OCI-LY3 (cell line): ENCODE results near the gene ZCCHC24.

ENCODE experiments used
- H2AFZ ChIP-seq: fragments of 200-600, 300-600 bp; shearing (Covaris generic); 2 replicates; pipeline ENCODE4 v1.6.0; 2014; ENCODE audit warnings: antibody characterized with exemption, low read depth, low read length
- H3K27ac ChIP-seq: fragments of 200-600, 300-600 bp; sonication (generic); 2 replicates; pipeline ENCODE4 v1.5.1; 2014; ENCODE audit warnings: mild to moderate bottlenecking, low read length, moderate library complexity, mixed read lengths
- H3K27me3 ChIP-seq: fragments of 200-600, 300-600 bp; sonication (generic); 2 replicates; pipeline ENCODE4 v1.6.1; 2014; ENCODE audit warnings: low read depth, low read length, mixed read lengths
- H3K36me3 ChIP-seq: fragments of 200-600, 300-600 bp; sonication (generic); replicated peaks from 2 replicates; pipeline ENCODE3; 2014; ENCODE audit warnings: low read depth, low read length, mixed read lengths
- H3K4me1 ChIP-seq: fragments of 300-600, 200-600 bp; sonication (generic); 2 replicates; pipeline ENCODE4 v1.6.1; 2014; ENCODE audit warnings: low read length, mixed read lengths
- H3K4me2 ChIP-seq: fragments of 200-600, 300-600 bp; sonication (generic); 2 replicates; pipeline ENCODE4 v1.6.1; 2014; ENCODE audit warnings: low read length, mixed read lengths
- H3K4me3 ChIP-seq: fragments of 300-600, 200-600 bp; sonication (generic); 2 replicates; pipeline ENCODE4 v1.5.1; 2014; ENCODE audit warnings: antibody characterized with exemption, mild to moderate bottlenecking, low read length, moderate library complexity
- H3K79me2 ChIP-seq: fragments of 300-600, 200-600 bp; shearing (Covaris generic); 2 replicates; pipeline ENCODE4 v1.6.1; 2014; ENCODE audit warnings: mild to moderate bottlenecking, low read length, mixed read lengths
- H3K9ac ChIP-seq: fragments of 300-600, 200-600 bp; shearing (Covaris generic); 2 replicates; pipeline ENCODE4 v1.6.0; 2014; ENCODE audit warnings: mild to moderate bottlenecking, low read length, moderate library complexity
- H3K9me3 ChIP-seq: fragments of 200-600, 300-600 bp; shearing (Covaris generic); 2 replicates; pipeline ENCODE4 v1.6.1; 2014; ENCODE audit warnings: low read length, mixed read lengths; ENCODE audit not compliant: insufficient read depth
- H4K20me1 ChIP-seq: fragments of 200-600, 300-600 bp; sonication (generic); 2 replicates; pipeline ENCODE4 v1.6.1; 2016; ENCODE audit warnings: low read length, mixed read lengths; ENCODE audit not compliant: insufficient read depth
- EZH2phosphoT487 ChIP-seq: fragments of 200-600 bp; shearing (Covaris generic); IDR thresholded peaks from 2 replicates; pipeline ENCODE4 v1.6.1; 2018; ENCODE audit warnings: antibody characterized with exemption, mixed run types, low read depth
- TF ChIP-seq, protein P1 (sequence below): fragments of 200-600, 300-600 bp; sonication (generic); IDR thresholded peaks from 2 replicates; pipeline ENCODE4 v1.5.1; 2014; ENCODE audit warnings: antibody characterized with exemption, low read length, low read depth

Gene ZCCHC24

GRCh38 chr10:79476645-79477044, 31.2 kb upstream of the ZCCHC24 start:
- H3K4me1 ChIP-seq: no peaks in the 10 kb centered on the region
- H3K4me2 ChIP-seq: no peak overlapping the region
- TF ChIP-seq EZH2phosphoT487: no peak
- TF ChIP-seq, protein P1, sequence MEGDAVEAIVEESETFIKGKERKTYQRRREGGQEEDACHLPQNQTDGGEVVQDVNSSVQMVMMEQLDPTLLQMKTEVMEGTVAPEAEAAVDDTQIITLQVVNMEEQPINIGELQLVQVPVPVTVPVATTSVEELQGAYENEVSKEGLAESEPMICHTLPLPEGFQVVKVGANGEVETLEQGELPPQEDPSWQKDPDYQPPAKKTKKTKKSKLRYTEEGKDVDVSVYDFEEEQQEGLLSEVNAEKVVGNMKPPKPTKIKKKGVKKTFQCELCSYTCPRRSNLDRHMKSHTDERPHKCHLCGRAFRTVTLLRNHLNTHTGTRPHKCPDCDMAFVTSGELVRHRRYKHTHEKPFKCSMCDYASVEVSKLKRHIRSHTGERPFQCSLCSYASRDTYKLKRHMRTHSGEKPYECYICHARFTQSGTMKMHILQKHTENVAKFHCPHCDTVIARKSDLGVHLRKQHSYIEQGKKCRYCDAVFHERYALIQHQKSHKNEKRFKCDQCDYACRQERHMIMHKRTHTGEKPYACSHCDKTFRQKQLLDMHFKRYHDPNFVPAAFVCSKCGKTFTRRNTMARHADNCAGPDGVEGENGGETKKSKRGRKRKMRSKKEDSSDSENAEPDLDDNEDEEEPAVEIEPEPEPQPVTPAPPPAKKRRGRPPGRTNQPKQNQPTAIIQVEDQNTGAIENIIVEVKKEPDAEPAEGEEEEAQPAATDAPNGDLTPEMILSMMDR: no peak
- no peak overlapping the region for H2AFZ ChIP-seq
- H3K9me3 ChIP-seq: no peaks in the 10 kb centered on the region
- H3K36me3 ChIP-seq: no peaks in the 10 kb centered on the region
- H4K20me1 ChIP-seq: no peaks in the 10 kb centered on the region
- H3K27ac ChIP-seq: no peak overlapping the region
- H3K9ac ChIP-seq: no peak overlapping the region
- H3K27me3 ChIP-seq: peaks cover 7% of the 10 kb centered on the region; the same call in 1 of the 2 replicates
- no peaks in the 10 kb centered on the region for H3K79me2 ChIP-seq
- H3K4me3 ChIP-seq: no peak overlapping the region

GRCh38 chr10:79475877-79476276, 30.5 kb upstream of the ZCCHC24 start:
- no peak for TF ChIP-seq EZH2phosphoT487
- TF ChIP-seq, protein P1: no peak
- H4K20me1 ChIP-seq: no peaks in the 10 kb centered on the region
- no peak overlapping the region for H3K4me2 ChIP-seq
- peaks cover 7% of the 10 kb centered on the region; the same call in 1 of the 2 replicates for H3K27me3 ChIP-seq
- no peaks in the 10 kb centered on the region for H3K4me1 ChIP-seq
- no peaks in the 10 kb centered on the region for H3K79me2 ChIP-seq
- H3K4me3 ChIP-seq: no peak overlapping the region
- H2AFZ ChIP-seq: no peak overlapping the region
- no peaks in the 10 kb centered on the region for H3K9me3 ChIP-seq
- H3K36me3 ChIP-seq: no peaks in the 10 kb centered on the region
- H3K9ac ChIP-seq: no peak overlapping the region
- H3K27ac ChIP-seq: no peak overlapping the region

DNA sequence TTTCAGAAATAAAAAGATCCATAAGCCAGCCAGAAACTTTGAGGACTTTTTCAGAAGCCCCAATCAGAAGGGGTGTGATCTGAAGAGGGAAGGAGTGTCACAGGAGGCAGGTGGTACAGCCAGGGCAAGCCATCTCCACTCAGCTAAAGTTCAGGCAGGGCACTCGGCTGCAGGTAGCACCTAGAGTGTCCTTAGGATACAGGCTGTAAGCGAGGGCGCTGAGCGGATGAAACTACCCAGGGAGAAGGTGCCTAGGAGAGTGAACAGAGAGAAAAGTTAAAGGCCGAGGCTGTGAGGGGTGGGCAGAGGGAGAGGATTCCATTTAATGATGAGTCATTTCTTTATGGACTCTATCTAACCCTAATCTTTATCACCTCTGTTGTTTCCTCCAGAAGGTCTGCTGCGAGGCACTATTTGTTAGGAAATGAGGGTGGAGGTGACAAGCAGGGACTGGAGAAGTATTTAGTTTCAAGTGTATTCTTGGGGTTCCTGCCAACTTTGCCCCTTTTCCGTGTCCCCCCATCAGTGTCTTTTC, 29.8 kb upstream of the ZCCHC24 start:
- Histone ChIP-seq H3K9ac (no peak overlapping the region), H3K36me3 (no peaks in the 10 kb centered on the region), H3K4me3 (no peak overlapping the region), H3K27me3 (peaks cover 7% of the 10 kb centered on the region; the same call in 1 of the 2 replicates), H3K79me2 (no peaks in the 10 kb centered on the region), H3K4me1 (no peaks in the 10 kb centered on the region), H3K27ac (no peak overlapping the region), H2AFZ (no peak overlapping the region), H3K9me3 (no peaks in the 10 kb centered on the region), H4K20me1 (no peaks in the 10 kb centered on the region), H3K4me2 (no peak overlapping the region)
- TF ChIP-seq EZH2phosphoT487: no peak
- TF ChIP-seq, protein P1: no peak

DNA sequence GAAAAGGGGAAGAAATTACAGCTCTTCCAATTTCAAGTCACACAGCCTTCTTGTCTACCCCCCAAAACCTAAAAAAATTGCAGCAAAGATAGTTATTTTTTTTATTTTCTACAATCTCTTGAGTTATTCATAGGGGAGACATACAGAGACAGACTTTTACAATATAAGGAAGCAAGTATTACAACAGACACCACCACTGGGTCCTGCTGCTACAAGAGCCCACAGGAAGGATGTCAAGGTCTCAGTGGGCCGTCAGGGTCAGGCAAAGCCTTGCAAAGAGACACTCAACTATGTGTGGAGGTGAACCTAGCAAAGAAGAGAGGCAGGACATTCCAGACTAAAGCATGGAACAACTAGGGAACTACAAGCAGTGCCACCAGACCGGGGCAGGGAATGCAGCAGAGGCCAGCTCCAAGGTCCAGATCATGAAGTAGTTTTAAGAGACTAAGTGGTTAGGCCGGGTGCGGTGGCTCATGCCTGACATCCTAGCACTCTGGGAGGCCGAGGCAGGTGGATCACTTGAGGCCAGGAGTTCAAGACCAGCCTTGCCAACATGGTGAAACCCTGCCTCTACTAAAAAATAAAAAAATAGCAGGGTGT, 28.2 kb upstream of the ZCCHC24 start:
- Histone ChIP-seq H3K4me1 (no peaks in the 10 kb centered on the region), H3K36me3 (no peaks in the 10 kb centered on the region), H3K4me3 (no peak overlapping the region), H4K20me1 (no peaks in the 10 kb centered on the region), H3K79me2 (no peaks in the 10 kb centered on the region), H2AFZ (no peak overlapping the region), H3K9me3 (no peaks in the 10 kb centered on the region), H3K27ac (no peak overlapping the region), H3K27me3 (peaks cover 7% of the 10 kb centered on the region; the same call in 1 of the 2 replicates), H3K9ac (no peak overlapping the region), H3K4me2 (no peak overlapping the region)
- no peak for TF ChIP-seq EZH2phosphoT487
- TF ChIP-seq, protein P1: no peak
